SU-DHL-6 (cell line): ENCODE measurements around the gene PRDM16.

Source experiments
- H2AFZ ChIP-seq: fragments of 200-600 bp; sonication (generic); 2 replicates; pipeline ENCODE4 v1.6.1; 2014; ENCODE audit warnings: low read depth, mild to moderate bottlenecking, moderate library complexity, mixed read lengths, antibody characterized with exemption, low read length; ENCODE audit not compliant: severe bottlenecking
- H3F3A ChIP-seq: fragments of 200-600 bp; shearing (Covaris generic); 2 replicates; pipeline ENCODE4 v1.6.0; 2016; ENCODE audit warnings: antibody characterized with exemption, mild to moderate bottlenecking; ENCODE audit not compliant: insufficient read depth
- H3K27ac ChIP-seq: fragments of 200-600 bp; sonication (generic); 2 replicates; pipeline ENCODE4 v1.5.1; 2016; ENCODE audit warnings: low read depth, mild to moderate bottlenecking, low read length, moderate library complexity, mixed read lengths
- H3K27me3 ChIP-seq: fragments of 200-600 bp; sonication (generic), shearing (Covaris generic); 2 replicates; pipeline ENCODE4 v1.6.0; 2014; ENCODE audit warnings: mild to moderate bottlenecking, low read length
- H3K36me3 ChIP-seq: fragments of 200-600 bp; sonication (generic); 2 replicates; pipeline ENCODE4 v1.6.1; 2014; ENCODE audit warnings: mild to moderate bottlenecking, low read length, mixed read lengths
- H3K4me2 ChIP-seq: fragments of 300-600, 200-600 bp; shearing (Covaris generic), sonication (generic); 2 replicates; pipeline ENCODE4 v1.6.0; 2014; ENCODE audit warnings: low read length, low read depth, mild to moderate bottlenecking; ENCODE audit not compliant: poor library complexity, severe bottlenecking
- H3K4me3 ChIP-seq: fragments of 200-600 bp; sonication (generic); 2 replicates; pipeline ENCODE4 v1.5.1; 2014; ENCODE audit warnings: antibody characterized with exemption, low read length, mild to moderate bottlenecking, mixed read lengths; ENCODE audit not compliant: insufficient read depth, poor library complexity, severe bottlenecking
- H3K79me2 ChIP-seq: fragments of 200-600 bp; sonication (generic); 2 replicates; pipeline ENCODE4 v1.6.1; 2014; ENCODE audit warnings: mild to moderate bottlenecking, low read length, moderate library complexity; ENCODE audit not compliant: insufficient read depth
- H3K9ac ChIP-seq: fragments of 200-600 bp; sonication (generic); 2 replicates; pipeline ENCODE4 v1.7.0; 2014; ENCODE audit warnings: mild to moderate bottlenecking, low read length
- H3K9me2 ChIP-seq: fragments of 200-600 bp; sonication (generic); replicated peaks from 2 replicates; pipeline ENCODE4 v1.6.1; 2014; ENCODE audit warnings: low read length; ENCODE audit not compliant: insufficient read depth
- H3K9me3 ChIP-seq: fragments of 200-600 bp; sonication (generic); 2 replicates; pipeline ENCODE4 v1.6.1; 2014; ENCODE audit warnings: low read length, mixed read lengths; ENCODE audit not compliant: insufficient read depth
- H4K20me1 ChIP-seq: fragments of 200-600 bp; sonication (generic); 2 replicates; pipeline ENCODE4 v1.6.1; 2014; ENCODE audit warnings: low read depth, mild to moderate bottlenecking, antibody characterized with exemption, low read length, moderate library complexity, mixed read lengths
- CTCF ChIP-seq: fragments of 200-600 bp; sonication (generic); IDR thresholded peaks from one replicate; pipeline ENCODE4 v1.5.1; 2017; ENCODE audit warnings: antibody characterized with exemption, mild to moderate bottlenecking, low read length, moderate library complexity; ENCODE audit not compliant: insufficient read depth, poor library complexity, severe bottlenecking
- EZH2phosphoT487 ChIP-seq: fragments of 200-600 bp; sonication (generic), shearing (Covaris generic); conservative IDR thresholded peaks from 2 replicates; pipeline ENCODE4 v1.6.1; 2018; ENCODE audit warnings: mild to moderate bottlenecking, antibody characterized with exemption, low read length, moderate library complexity, mixed read lengths

PRDM16 gene

GRCh38 chr1:3405491-3405890 lies 336.5 kb downstream of the PRDM16 start:
- Histone ChIP-seq H3F3A (no peaks in the 10 kb centered on the region), H3K9ac (no peak overlapping the region), H3K36me3 (no peaks in the 10 kb centered on the region), H3K9me2 (no peaks in the 10 kb centered on the region), H3K27me3 (no peaks in the 10 kb centered on the region), H3K27ac (no peak overlapping the region), H3K9me3 (no peaks in the 10 kb centered on the region), H4K20me1 (no peaks in the 10 kb centered on the region), H3K79me2 (no peaks in the 10 kb centered on the region), H3K4me2 (no peak overlapping the region), H2AFZ (no peak overlapping the region), H3K4me3 (no peak overlapping the region)
- TF ChIP-seq EZH2phosphoT487 (no peak), CTCF (no peak)

- no peak for TF ChIP-seq CTCF
- no peak for TF ChIP-seq EZH2phosphoT487
- Histone ChIP-seq H3K4me3 (no peak overlapping the region), H2AFZ (no peak overlapping the region), H3K27ac (no peak overlapping the region), H3K9ac (no peak overlapping the region), H3F3A (no peaks in the 10 kb centered on the region), H3K9me2 (no peaks in the 10 kb centered on the region), H4K20me1 (no peaks in the 10 kb centered on the region), H3K27me3 (no peaks in the 10 kb centered on the region), H3K9me3 (no peaks in the 10 kb centered on the region), H3K79me2 (no peaks in the 10 kb centered on the region), H3K36me3 (no peaks in the 10 kb centered on the region), H3K4me2 (no peak overlapping the region)
These were observed 337.2 kb downstream of the PRDM16 start for GRCh38 chr1:3405974-3406867.

GRCh38 chr1:3407021-3407420 lies 338.0 kb downstream of the PRDM16 start:
- Histone ChIP-seq H3F3A (no peaks in the 10 kb centered on the region), H3K4me3 (no peak overlapping the region), H3K79me2 (no peaks in the 10 kb centered on the region), H2AFZ (no peak overlapping the region), H3K27me3 (no peaks in the 10 kb centered on the region), H3K4me2 (no peak overlapping the region), H3K36me3 (no peaks in the 10 kb centered on the region), H3K9ac (no peak overlapping the region), H3K9me2 (no peaks in the 10 kb centered on the region), H4K20me1 (no peaks in the 10 kb centered on the region), H3K9me3 (no peaks in the 10 kb centered on the region), H3K27ac (no peak overlapping the region)
- TF ChIP-seq CTCF (no peak), EZH2phosphoT487 (no peak)
